ENCODE data around the gene IRF2BP1.
"Not testable (repeated sequence)": the region's sequence is repeated elsewhere in the genome, so short reads cannot be mapped to it uniquely, and the experiment has no call there.

Gene IRF2BP1

DNA sequence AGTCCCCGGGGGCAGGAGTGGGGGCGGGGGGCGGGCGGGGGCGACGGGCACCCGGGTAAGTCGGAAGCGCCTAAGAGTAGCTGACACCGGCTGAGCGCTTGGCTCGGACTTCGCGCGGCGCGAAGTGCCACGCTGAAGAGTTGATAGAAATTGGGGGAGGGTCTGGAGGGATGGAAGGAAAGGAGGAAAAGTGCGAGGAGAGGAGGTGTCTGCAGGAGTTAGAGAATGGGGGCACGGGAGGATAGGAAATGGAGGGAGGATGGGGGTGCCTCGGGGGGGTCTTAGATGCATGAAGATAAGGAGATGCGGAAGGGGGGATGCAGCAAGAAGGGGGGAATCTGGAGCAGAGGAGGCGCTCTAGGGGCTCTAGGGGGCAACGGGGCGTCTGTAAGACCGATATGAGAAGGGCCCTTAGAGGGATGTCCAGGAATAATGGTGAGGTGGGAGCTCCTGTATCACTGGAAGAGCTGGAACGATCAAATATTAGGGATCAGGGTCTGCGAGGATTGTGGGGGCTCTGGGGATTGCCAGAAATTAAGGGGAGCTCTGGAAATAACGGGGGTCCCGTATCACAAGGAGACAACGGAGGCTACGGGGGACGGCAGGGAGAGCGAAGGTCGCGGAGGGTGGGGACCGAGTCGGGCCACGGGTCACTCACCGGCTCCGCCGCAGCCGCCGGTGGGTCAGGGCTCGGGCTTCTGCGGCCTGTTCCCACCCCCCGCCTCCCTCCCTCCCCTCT is 16.1 kb upstream of the IRF2BP1 start, which contains the start of gene MYPOP:
TSS of gene MYPOP (minus strand) at position 702 of the 739 bp plus-strand sequence. CDS start 840 bp downstream, outside the sequence.
- no peak for DNase-seq

DNA sequence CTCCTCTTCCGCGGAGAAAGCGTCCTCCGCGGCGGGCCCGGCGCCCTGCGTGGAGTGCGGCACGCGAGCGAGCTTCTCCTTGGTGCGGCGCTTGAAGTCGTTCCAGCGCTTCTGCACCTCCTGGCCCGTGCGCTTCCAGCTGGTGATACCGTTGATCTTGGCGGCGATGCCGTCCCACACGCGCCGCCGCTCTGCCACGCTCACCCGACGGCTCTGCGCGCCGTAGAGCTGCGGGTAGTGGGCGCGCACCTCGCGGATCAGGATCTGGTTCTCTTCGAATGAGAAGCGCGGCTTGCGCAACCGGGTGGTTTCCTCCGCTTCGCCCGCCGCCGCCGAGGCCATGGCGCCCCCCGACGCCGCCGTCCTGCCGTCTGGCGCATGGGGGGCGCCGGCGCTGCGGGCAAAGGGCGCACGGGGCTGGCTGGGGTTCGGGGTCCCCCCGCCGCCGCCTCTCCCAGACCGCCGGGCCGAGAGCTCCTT is 15.5 kb upstream of the IRF2BP1 start:
- DNase-seq, result no peak

GRCh38 chr19:45900738-45901431 is 14.9 kb upstream of the IRF2BP1 start:
- no peak for DNase-seq

DNA sequence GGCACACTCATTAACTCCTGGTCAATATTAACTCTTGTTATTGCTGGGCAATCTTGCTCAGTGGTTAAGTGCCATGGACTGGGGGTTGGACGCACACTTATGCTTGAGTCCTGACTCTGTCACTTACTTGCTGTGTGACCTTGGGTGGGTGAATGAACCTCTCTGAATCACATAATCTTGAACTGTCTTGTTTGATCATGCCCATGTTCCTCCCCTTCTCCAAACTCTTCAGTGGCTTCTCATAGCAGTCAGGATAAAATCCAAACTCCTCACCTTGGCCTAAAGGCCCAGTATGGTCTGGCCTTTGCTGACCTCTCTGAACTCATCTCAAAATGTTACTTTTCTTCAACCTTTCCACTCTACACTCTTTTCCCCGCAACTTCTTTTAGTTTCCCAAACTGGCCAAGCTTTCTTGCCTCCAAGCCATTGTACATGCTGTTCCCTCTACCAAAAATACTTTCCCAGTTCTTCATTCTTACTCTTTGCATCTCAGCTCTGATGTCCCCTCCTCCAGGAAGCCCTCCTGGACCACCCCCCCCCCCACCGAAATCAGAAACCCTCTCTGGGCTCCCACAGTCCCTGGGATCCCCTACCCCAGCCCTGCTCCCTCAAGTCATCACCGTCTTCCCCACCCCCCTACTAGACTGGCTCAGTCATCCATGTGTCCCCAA is 14.1 kb upstream of the IRF2BP1 start:
- DNase-seq, result no peak

- DNase-seq, result no peak
Observed at GRCh38 chr19:45899253-45899652, 13.3 kb upstream of the IRF2BP1 start.

- no peak for DNase-seq
Observed at GRCh38 chr19:45897261-45897812, 11.4 kb upstream of the IRF2BP1 start.

- DNase-seq, result not testable (repeated sequence)
Observed at GRCh38 chr19:45895983-45896599, 10.2 kb upstream of the IRF2BP1 start.

GRCh38 chr19:45895519-45895972 is 9.6 kb upstream of the IRF2BP1 start:
- no peak for DNase-seq

DNA sequence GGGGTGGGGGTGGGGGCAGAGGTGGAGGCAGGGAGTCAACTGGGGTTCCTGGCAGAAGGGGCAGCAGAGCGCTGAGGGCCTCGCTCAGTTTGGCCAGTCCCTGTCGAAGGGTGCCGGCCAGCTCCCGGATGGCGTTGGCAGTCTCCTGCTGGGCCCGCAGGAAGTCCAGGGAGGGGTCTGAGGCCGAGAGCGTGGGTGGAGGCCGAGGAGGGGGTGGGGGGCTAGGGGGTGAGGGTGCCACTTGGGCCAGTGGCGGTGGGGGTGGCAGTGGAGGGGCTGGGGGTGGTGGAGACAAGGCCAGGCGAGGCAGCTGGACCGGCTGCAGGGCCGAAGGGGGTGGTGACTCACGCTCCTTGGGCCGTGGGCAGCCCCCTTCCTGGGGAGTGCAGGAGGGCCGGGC is 4.9 kb upstream of the IRF2BP1 start:
- DNase-seq, result no peak

DNA sequence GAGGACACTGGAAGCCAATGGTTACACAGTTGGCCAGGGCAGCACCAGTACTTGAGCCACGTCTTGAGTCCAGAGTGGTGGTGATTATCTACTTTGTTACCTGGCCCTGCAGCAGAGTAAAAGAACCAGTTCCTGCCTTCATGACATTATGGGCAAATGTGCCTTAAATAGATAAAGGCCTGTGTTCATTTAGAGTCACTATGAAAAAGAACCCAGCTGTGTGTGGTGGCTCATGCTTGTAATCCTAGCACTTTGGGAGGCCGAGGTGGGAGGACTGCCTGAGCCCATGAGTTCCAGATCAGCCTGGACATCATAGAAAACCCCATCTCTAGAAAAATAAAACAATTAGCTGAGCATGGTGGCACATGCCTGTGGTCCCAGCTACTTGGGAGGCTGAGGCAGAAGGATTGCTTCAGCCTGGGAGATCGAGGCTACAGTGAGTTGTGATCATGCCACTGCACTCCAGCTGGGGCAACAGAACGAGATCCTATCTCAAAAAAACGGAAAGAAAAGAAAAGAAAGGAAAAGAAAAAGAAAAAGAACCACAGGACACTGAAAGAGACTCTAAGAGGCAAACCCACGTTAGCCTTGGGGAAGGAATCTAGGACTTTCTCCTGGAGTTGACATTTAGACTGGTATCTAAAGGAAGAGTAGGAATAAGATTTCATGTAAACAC is 3.4 kb upstream of the IRF2BP1 start:
- DNase-seq, result no peak

DNA sequence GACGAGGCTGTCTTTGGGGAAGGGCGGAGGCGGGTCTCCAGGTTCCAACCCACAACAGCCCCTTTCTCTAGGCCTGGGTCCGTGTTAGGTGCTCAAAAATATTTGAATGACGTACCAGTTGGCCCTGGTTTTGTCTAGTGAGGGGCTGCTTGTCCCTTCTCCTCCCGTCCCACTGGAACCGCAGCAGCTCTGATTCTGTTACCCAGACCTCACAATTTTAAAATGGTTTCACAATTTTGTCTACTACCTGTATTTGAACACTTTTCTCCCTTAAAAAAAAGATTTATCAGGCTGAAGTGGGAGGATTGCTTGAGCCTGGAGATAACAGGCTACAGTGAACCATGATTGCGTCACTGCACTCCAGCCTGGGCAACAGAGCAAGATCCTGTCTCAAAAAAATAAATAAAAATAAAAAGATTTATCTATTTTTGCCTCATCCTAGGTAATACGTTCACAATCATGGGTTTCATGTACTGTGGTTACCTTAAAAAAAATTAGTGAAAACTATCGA is 1.3 kb upstream of the IRF2BP1 start:
- no peak for DNase-seq

DNA sequence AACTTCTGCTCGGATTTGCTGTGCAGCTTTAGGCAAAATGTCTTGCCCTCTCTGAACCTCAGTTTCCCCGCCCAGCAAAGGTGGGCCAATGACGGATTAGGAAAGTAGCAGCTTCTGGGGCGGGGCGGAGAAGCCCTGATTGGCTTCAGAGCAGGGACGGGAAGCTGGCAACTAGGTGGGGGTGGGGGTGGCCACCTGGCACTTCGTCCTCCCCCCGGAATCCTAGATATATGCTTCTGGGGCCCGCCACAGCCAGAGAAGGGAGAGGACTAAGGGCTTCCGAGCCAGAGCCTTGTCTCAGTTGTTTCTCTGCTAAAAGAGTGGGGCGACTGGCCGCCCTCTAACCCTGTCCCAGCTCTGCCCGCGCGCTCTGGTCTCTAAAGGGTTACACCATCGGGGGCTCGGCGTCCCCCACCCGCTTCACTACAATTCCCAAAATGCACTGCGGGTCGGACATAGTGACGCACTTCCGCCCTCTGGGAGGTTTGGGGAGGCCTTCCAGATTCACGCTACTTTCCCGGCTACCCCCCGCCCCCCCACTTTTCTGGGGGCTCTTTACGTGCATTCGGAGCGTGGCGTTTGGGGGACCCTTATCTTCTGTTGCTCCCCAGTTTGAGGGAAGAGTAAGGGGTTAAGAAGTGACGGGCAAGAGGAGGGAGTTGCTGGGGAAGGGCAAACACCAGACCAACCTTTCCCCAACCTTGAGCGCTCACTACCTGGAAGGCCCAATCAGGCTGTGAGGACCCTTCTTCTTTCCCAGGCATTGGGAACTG is 672 bp upstream of the IRF2BP1 start:
- DNase-seq, result peak; percentile 78

DNA sequence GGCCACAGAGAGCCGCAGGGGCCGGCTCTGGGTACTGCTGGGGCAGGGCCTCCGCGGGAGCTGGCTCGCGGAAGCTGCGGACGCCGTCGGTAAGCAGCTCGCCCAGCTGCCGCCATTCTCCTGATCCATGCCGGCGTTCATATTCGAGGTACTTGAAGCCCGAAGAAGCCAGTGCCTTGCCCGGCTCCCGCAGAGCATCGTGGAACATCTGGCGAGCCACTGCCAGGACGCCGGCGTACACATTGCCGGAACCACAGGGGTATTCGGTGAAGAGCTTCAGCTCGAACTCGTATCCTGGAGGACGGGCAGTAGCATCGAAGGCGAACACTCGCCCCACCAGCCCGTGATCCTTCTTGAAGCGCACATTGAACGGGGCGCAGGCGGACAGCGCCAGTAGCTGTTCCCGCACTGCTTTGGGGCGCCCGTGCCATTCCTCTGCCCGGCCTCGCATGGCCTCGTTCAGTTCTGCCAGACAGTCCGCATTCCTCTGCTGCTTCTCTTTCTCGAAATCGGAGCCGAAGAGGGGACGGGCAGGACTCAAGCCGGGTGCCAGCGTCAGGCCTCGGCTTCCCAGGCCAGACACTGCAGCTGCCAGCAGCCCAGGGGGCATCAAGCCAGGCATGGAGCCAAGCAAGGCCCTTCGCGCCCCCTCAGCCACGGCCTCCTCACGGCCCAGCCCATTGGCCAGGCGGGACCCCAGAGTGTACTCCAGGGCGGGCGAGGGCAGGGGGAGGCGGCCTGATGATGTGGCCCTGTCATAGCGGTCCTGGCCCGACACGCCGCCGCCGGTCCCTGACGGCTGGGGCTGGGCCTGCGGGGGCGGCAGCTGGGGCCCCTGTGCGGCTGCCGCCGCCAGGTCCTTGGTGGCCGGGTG is 1.0 kb downstream of the IRF2BP1 start:
- peak; percentile 6 for DNase-seq

- DNase-seq, result no peak
Observed at GRCh38 chr19:45883881-45884681, 1.9 kb downstream of the IRF2BP1 start.

- DNase-seq, result no peak
Observed at GRCh38 chr19:45883586-45883880, 2.4 kb downstream of the IRF2BP1 start.

GRCh38 chr19:45882652-45883585 is 3.0 kb downstream of the IRF2BP1 start:
- peak; percentile 20 for DNase-seq

- no peak for DNase-seq
Observed at GRCh38 chr19:45881909-45882528, 3.9 kb downstream of the IRF2BP1 start.

All from NCI-H1092 treated with DMSO at 0.1 percent for 48 hours (cell line).